ENCODE data around the gene PNPLA6.

DNA sequence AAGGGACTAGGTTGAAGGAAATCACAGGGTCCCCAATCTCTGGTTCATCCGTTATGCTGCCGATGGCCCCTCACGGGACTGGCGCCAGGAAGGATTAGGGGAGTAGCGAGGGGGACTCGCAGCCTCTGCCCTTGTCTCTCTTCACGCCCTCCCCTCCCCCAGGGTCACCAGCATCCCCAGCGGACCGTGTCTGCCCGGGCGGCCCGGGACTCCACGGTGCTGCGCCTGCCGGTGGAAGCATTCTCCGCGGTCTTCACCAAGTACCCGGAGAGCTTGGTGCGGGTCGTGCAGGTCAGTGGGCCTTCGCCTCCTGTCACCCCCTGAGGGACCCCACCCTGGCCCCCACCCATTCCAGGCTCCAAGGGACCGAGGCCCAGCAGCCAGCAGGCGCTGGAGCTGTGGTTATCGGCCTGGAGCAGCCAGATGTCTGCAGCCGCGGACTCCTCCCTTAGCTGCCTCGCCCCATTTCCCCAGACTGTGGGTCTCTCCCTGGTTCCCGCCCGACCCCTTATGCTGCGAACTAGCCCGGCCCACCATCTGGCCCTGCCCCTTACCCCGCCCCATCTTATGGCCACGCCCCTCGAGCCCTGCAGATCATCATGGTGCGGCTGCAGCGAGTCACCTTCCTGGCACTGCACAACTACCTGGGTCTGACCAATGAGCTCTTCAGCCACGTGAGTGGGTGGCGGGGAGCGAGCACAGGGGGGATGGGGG is 5.4 kb downstream of the PNPLA6 start:
- TF ChIP-seq, protein P1, sequence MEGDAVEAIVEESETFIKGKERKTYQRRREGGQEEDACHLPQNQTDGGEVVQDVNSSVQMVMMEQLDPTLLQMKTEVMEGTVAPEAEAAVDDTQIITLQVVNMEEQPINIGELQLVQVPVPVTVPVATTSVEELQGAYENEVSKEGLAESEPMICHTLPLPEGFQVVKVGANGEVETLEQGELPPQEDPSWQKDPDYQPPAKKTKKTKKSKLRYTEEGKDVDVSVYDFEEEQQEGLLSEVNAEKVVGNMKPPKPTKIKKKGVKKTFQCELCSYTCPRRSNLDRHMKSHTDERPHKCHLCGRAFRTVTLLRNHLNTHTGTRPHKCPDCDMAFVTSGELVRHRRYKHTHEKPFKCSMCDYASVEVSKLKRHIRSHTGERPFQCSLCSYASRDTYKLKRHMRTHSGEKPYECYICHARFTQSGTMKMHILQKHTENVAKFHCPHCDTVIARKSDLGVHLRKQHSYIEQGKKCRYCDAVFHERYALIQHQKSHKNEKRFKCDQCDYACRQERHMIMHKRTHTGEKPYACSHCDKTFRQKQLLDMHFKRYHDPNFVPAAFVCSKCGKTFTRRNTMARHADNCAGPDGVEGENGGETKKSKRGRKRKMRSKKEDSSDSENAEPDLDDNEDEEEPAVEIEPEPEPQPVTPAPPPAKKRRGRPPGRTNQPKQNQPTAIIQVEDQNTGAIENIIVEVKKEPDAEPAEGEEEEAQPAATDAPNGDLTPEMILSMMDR (conservative IDR thresholded peaks at IDR 0.05; ENCODE audit: low read depth, low read length) = no peak
- TF ChIP-seq CHD1 (IDR thresholded peaks at IDR 0.05; ENCODE audit: low read depth, low read length) = no peak
- TF ChIP-seq SMC3 (IDR thresholded peaks at IDR 0.05; ENCODE audit: low read depth, low read length) = no peak
